A549 (cell line): ENCODE data around the gene MED17. TPM values are rescaled to one million over a fixed set of nuclear protein-coding genes. Genes with fewer than 3 reads are reported as not detected.
"Not testable (repeated sequence)": the region's sequence is repeated elsewhere in the genome, so short reads cannot be mapped to it uniquely, and the experiment has no call there.

Experiments used
- ATAC-seq, 2 experiments: fragments of 200-7000 bp in 1 of 2; fragments of >200 bp in 1 of 2; cut with Nextera tagmentation in 1 of 2; cut with Tn5 transposase in 1 of 2; 3 replicates each; pipeline versions ENCODE4 v1.8.0 to v1.9.1; 2018 to 2020; ENCODE audit warnings: mild to moderate bottlenecking in 1 of 2, moderate library complexity in 1 of 2
- CTCF ChIA-PET: fragments of 300-600 bp; sonication (Branson Sonifier 250); formaldehyde crosslinking; extraction: SDS; loops from one replicate; lab custom pipeline; 2021; ENCODE audit warnings: antibody characterized with exemption, inconsistent platforms; lab: Yijun Ruan, JAX
- POLR2A ChIA-PET: fragments of 350-600 bp; formaldehyde crosslinking; extraction: SDS; loops from one replicate; lab custom pipeline; 2021; ENCODE audit warnings: antibody characterized with exemption, inconsistent platforms; lab: Yijun Ruan, JAX
- DNase-seq, 2 experiments: peaks; one replicate each; pipeline versions ENCODE4 v3.0.0 to v3.0.0-alpha.2; 2011 to 2016; ENCODE audit warnings: low read depth in 1 of 2, low spot score in 1 of 2
- FAIRE-seq: peaks from 2 replicates; lab custom pipeline; 2011; peaks lifted over from hg19 to GRCh38; lab: Jason Lieb, UNC
- H3K27ac ChIP-seq, 2 experiments: fragments of >200 bp; sonication (Bioruptor Twin); formaldehyde crosslinking; 3 replicates each; pipeline ENCODE4 v1.5.1; 2016 to 2017
- H3K4me1 ChIP-seq: fragments of >200 bp; sonication (Bioruptor Twin); formaldehyde crosslinking; 3 replicates; pipeline ENCODE4 v1.6.1; 2016
- H3K4me2 ChIP-seq: fragments of >200 bp; sonication (Bioruptor Twin); formaldehyde crosslinking; 3 replicates; pipeline ENCODE4 v1.6.1; 2016
- H3K4me3 ChIP-seq: fragments of >200 bp; sonication (Bioruptor Twin); formaldehyde crosslinking; 3 replicates; pipeline ENCODE4 v1.5.1; 2016
- H3K9me3 ChIP-seq: fragments of >200 bp; sonication (Bioruptor Twin); formaldehyde crosslinking; 3 replicates; pipeline ENCODE4 v1.6.1; 2016
- CBX2 ChIP-seq: fragments of 200-600 bp; sonication (generic); IDR thresholded peaks from 2 replicates; pipeline ENCODE4 v1.6.1; 2016; ENCODE audit warnings: low read depth, mild to moderate bottlenecking, borderline replicate concordance
- CEBPB ChIP-seq, 2 experiments: fragments of >200 bp in 1 of 2; sonication (Bioruptor Twin) in 1 of 2; formaldehyde crosslinking in 1 of 2; IDR thresholded peaks; 2 replicates each; pipeline ENCODE4 v1.6.1; 2012 to 2016
- CHD2 ChIP-seq: fragments of 150-350 bp; IDR thresholded peaks from 2 replicates; pipeline ENCODE4 v1.6.1; 2014; ENCODE audit warnings: low read length; ENCODE audit not compliant: partially characterized antibody
- FOSB ChIP-seq: fragments of 250-450 bp; sonication (Bioruptor Pico); IDR thresholded peaks from 2 replicates; pipeline ENCODE4 v1.5.0; 2020; ENCODE audit warnings: mild to moderate bottlenecking, moderate library complexity
- HDAC2 ChIP-seq: fragments of 200-600 bp; sonication (generic); IDR thresholded peaks from 2 replicates; pipeline ENCODE4 v1.6.1; 2016
- HEYL ChIP-seq: fragments of 250-450 bp; sonication (Bioruptor Pico); IDR thresholded peaks from 2 replicates; pipeline ENCODE4 v1.8.0; 2021; ENCODE audit warnings: mild to moderate bottlenecking, moderate library complexity
- MYC ChIP-seq: IDR thresholded peaks from 2 replicates; pipeline ENCODE4 v1.6.1; 2012; ENCODE audit warnings: mild to moderate bottlenecking, inconsistent platforms, low read length, improper control_type of control experiment, borderline replicate concordance
- NR3C1 ChIP-seq: fragments of >200 bp; sonication (Bioruptor Twin); formaldehyde crosslinking; IDR thresholded peaks from 3 replicates; pipeline ENCODE4 v1.6.1; 2017
- PHF8 ChIP-seq: fragments of 200-600 bp; sonication (generic); IDR thresholded peaks from 2 replicates; pipeline ENCODE4 v1.6.1; 2016; ENCODE audit warnings: low read depth, mild to moderate bottlenecking, antibody characterized with exemption, moderate library complexity, borderline replicate concordance
- POLR2A ChIP-seq: IDR thresholded peaks from 2 replicates; pipeline ENCODE4 v1.6.1; 2012; ENCODE audit warnings: mild to moderate bottlenecking, low read length
- SMC3 ChIP-seq: fragments of >200 bp; sonication (Bioruptor Twin); formaldehyde crosslinking; IDR thresholded peaks from 3 replicates; pipeline ENCODE4 v1.6.1; 2018; ENCODE audit warnings: inconsistent platforms
- SREBF2 ChIP-seq: fragments of 450-650 bp; IDR thresholded peaks from 2 replicates; pipeline ENCODE4 v1.6.1; 2014; ENCODE audit warnings: mild to moderate bottlenecking, moderate library complexity
- ZSCAN20 ChIP-seq: fragments of 250-450 bp; sonication (Bioruptor Pico); IDR thresholded peaks from 2 replicates; pipeline ENCODE4 v1.8.0; 2022; ENCODE audit warnings: mild to moderate bottlenecking, moderate library complexity
- WGBS: methylation state at CpG from one replicate; pipeline ENCODE4 v1.1.6; 2017; ENCODE audit errors: missing lambda C conversion rate; 5-methylcytosine and 5-hydroxymethylcytosine counted together
- polyA plus RNA-seq, 4 experiments: library from polyadenylated mRNA; depleted of rRNA in 3 of 4; stranded (reverse); fragments of >200 nt; fragmentation: RNase III in 1 of 4; extraction: RNeasy Plus Mini Kit Qiagen cat#74134 plus additional on column Dnase treatment in 1 of 4; gene quantifications; 2 replicates in 3 of 4; 3 replicates in 1 of 4; pipeline ENCODE4 v1.2.3, GENCODE V29; 2011 to 2017
- TF ChIP-seq, protein P1 (sequence below): fragments of 200-600 bp; sonication (generic); IDR thresholded peaks from 2 replicates; pipeline ENCODE4 v1.6.1; 2016; ENCODE audit warnings: antibody characterized with exemption, mild to moderate bottlenecking, moderate library complexity
- TF ChIP-seq, protein P2 (sequence below): IDR thresholded peaks from 2 replicates; pipeline ENCODE4 v1.6.1; 2012
- TF ChIP-seq, protein P3 (sequence below): fragments of >200 bp; sonication (Bioruptor Twin); formaldehyde crosslinking; IDR thresholded peaks from 3 replicates; pipeline ENCODE4 v1.5.1; 2016

The MED17 gene
- polyA plus RNA-seq, 2 of the 4 experiments (the other 2 are of a cell fraction) = 16.2 to 20.3 TPM

DNA sequence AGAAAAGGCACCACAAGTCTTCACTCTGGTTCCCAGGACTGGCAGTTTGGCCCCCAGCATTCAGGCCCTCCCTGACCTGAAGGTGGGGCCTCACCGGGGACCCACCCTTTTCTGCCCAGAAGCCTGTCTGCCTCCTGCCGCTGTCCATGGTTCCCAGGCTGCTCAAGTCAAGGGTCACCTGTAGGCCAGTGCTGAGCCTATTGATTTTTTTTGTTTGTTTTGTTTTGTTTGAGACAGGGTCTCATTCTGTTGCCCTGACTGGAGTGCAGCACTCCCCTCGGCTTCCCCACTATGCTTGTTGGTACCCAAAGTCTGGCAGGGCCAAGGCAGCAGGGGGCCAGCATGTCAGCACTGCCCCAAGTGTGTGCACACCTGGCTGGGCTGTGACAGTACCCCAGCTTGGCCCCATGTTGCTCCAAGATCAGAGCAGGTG is 11.0 kb upstream of the MED17 start:
- 0 out of 6 replicates have a peak, but pooled peaks of 1 of the 2 experiments have one; percentile 43 for ATAC-seq
- ChIA-PET CTCF (interaction anchor here (2.0 kb wide), 1 partner anchor 11 kb away, joined by 6 read pairs; the partner anchor contains the start of gene MED17), POLR2A (no interaction called here)
- Histone ChIP-seq H3K4me2 (no peak overlapping the region), H3K4me3 (no peak overlapping the region), H3K27ac (no peak overlapping the region), H3K9me3 (no peaks in the 10 kb centered on the region), H3K4me1 (no peaks in the 10 kb centered on the region)
- WGBS = 40% methylated on average over 3 of the region's 3 CpGs
- TF ChIP-seq ZSCAN20 (CRISPR knock-in tag) = no peak
- TF ChIP-seq, protein P1, sequence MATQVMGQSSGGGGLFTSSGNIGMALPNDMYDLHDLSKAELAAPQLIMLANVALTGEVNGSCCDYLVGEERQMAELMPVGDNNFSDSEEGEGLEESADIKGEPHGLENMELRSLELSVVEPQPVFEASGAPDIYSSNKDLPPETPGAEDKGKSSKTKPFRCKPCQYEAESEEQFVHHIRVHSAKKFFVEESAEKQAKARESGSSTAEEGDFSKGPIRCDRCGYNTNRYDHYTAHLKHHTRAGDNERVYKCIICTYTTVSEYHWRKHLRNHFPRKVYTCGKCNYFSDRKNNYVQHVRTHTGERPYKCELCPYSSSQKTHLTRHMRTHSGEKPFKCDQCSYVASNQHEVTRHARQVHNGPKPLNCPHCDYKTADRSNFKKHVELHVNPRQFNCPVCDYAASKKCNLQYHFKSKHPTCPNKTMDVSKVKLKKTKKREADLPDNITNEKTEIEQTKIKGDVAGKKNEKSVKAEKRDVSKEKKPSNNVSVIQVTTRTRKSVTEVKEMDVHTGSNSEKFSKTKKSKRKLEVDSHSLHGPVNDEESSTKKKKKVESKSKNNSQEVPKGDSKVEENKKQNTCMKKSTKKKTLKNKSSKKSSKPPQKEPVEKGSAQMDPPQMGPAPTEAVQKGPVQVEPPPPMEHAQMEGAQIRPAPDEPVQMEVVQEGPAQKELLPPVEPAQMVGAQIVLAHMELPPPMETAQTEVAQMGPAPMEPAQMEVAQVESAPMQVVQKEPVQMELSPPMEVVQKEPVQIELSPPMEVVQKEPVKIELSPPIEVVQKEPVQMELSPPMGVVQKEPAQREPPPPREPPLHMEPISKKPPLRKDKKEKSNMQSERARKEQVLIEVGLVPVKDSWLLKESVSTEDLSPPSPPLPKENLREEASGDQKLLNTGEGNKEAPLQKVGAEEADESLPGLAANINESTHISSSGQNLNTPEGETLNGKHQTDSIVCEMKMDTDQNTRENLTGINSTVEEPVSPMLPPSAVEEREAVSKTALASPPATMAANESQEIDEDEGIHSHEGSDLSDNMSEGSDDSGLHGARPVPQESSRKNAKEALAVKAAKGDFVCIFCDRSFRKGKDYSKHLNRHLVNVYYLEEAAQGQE = peak; percentile 63; the same call in 1 of the 2 replicates
- no peak for FAIRE-seq
- no peak for DNase-seq

DNA sequence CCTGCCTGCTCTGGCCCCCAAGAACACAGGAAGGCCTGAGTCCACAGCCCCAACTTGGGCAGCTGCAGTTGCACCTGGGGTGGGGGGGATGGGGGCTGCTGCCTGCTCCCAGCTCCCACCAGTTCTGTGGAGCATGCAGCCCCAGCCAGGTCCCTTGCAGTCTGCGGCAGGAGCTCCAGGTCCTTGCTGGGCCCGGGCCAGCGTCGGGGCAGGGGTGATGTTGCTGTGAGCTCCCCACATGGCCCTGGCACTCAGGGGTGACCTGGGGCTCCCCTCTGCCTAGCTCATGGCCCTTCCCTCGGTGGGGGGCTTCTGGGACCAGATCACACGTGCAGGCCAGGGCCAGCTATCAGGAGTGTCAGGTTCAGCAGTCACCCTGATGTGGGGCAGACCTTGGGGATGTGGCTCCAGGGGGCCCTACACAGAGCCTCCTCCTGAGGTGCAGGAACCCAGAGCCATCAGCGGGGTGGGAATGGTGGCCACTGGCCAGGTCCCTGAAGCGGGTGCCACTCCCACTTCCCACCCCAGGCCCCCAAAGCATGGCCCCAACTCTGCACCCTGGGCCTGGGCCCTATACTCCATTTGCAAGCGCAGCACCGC is 10.4 kb upstream of the MED17 start:
- ChIA-PET CTCF (interaction anchor here (1.7 kb wide), 1 partner anchor 34 kb away, joined by 3 read pairs; no protein-coding TSS in a partner anchor), POLR2A (no interaction called here)
- Histone ChIP-seq H3K27ac (no peak overlapping the region), H3K4me1 (no peaks in the 10 kb centered on the region), H3K4me3 (no peak overlapping the region), H3K4me2 (no peak overlapping the region), H3K9me3 (no peaks in the 10 kb centered on the region)
- WGBS = no CpG with 5 or more reads among the region's 10 CpGs
- ATAC-seq (0 out of 6 replicates have a peak, but pooled peaks of 1 of the 2 experiments have one; percentile 34), DNase-seq (no peak), FAIRE-seq (no peak)
- TF ChIP-seq MYC (no peak), CHD2 (no peak), NR3C1 (no peak), HEYL (CRISPR knock-in tag) (no peak), POLR2A (no peak), CEBPB (IDR thresholded peaks at IDR 0.05) (no peak), SREBF2 (no peak), SMC3 (no peak), CBX2 (no peak), FOSB (CRISPR knock-in tag) (no peak), PHF8 (no peak), HDAC2 (no peak)
- TF ChIP-seq, protein P2, sequence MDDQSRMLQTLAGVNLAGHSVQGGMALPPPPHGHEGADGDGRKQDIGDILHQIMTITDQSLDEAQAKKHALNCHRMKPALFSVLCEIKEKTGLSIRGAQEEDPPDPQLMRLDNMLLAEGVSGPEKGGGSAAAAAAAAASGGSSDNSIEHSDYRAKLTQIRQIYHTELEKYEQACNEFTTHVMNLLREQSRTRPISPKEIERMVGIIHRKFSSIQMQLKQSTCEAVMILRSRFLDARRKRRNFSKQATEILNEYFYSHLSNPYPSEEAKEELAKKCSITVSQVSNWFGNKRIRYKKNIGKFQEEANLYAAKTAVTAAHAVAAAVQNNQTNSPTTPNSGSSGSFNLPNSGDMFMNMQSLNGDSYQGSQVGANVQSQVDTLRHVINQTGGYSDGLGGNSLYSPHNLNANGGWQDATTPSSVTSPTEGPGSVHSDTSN = no peak
- TF ChIP-seq, protein P1 = no peak
- TF ChIP-seq, protein P3, sequence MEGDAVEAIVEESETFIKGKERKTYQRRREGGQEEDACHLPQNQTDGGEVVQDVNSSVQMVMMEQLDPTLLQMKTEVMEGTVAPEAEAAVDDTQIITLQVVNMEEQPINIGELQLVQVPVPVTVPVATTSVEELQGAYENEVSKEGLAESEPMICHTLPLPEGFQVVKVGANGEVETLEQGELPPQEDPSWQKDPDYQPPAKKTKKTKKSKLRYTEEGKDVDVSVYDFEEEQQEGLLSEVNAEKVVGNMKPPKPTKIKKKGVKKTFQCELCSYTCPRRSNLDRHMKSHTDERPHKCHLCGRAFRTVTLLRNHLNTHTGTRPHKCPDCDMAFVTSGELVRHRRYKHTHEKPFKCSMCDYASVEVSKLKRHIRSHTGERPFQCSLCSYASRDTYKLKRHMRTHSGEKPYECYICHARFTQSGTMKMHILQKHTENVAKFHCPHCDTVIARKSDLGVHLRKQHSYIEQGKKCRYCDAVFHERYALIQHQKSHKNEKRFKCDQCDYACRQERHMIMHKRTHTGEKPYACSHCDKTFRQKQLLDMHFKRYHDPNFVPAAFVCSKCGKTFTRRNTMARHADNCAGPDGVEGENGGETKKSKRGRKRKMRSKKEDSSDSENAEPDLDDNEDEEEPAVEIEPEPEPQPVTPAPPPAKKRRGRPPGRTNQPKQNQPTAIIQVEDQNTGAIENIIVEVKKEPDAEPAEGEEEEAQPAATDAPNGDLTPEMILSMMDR = no peak

- CTCF ChIA-PET = interaction anchor here (1.7 kb wide), 1 partner anchor 33 kb away, joined by 3 read pairs; no protein-coding TSS in a partner anchor
- DNase-seq, ATAC-seq, H3K4me2 ChIP-seq, H3K9me3 ChIP-seq, H3K27ac ChIP-seq, POLR2A ChIA-PET, H3K4me1 ChIP-seq, FAIRE-seq, H3K4me3 ChIP-seq: not testable (repeated sequence)
- WGBS = 91% methylated on average over 3 of the region's 3 CpGs
These were observed 9.5 kb upstream of the MED17 start for GRCh38 chr11:93774560-93774959.
